ENCODE measurements around the gene HINT3. TPM values are rescaled to one million over a fixed set of nuclear protein-coding genes. Genes with fewer than 3 reads are reported as not detected.

Gene HINT3
- total RNA-seq, 4 donors from 2014 or later, result 19.8 to 27.8 (median 21.2) TPM

- H3K27me3 ChIP-seq, result no peaks in the 10 kb centered on the region
- no peak for TF ChIP-seq EP300 (IDR thresholded peaks at IDR 0.05)
- no peak for TF ChIP-seq POLR2A (IDR thresholded peaks at IDR 0.05)
- TF ChIP-seq CTCF (IDR thresholded peaks at IDR 0.05), result no peak
- H3K4me1 ChIP-seq, result no peaks in the 10 kb centered on the region
- DNase-seq (ENCODE audit: low spot score in 2 of 2), result no peak
- WGBS, 2 donors, result 93 to 96% methylated on average over 8 of the region's 8 CpGs
- peaks cover 0 to 62% (median 0%) of the 10 kb centered on the region in 3 donors for H3K36me3 ChIP-seq
- H3K27ac ChIP-seq, result no peak overlapping the region
- no peak overlapping the region for H3K4me3 ChIP-seq
- no peaks in the 10 kb centered on the region for H3K9me3 ChIP-seq
Measured at GRCh38 chr6:126002755-126003679, 46.4 kb downstream of the HINT3 start.

GRCh38 chr6:126007800-126008199, 51.2 kb downstream of the HINT3 start:
- no peaks in the 10 kb centered on the region for H3K9me3 ChIP-seq
- no peaks in the 10 kb centered on the region for H3K4me1 ChIP-seq
- H3K4me3 ChIP-seq, result no peak overlapping the region
- H3K27me3 ChIP-seq, result no peaks in the 10 kb centered on the region
- H3K27ac ChIP-seq, result no peak overlapping the region
- TF ChIP-seq CTCF (IDR thresholded peaks at IDR 0.05) (no peak), POLR2A (IDR thresholded peaks at IDR 0.05) (no peak), EP300 (IDR thresholded peaks at IDR 0.05) (no peak)
- DNase-seq (ENCODE audit: low spot score in 2 of 2), result no peak
- peaks cover 0 to 67% (median 11%) of the 10 kb centered on the region in 3 donors for H3K36me3 ChIP-seq

GRCh38 chr6:126010040-126010439, 53.5 kb downstream of the HINT3 start:
- H3K27me3 ChIP-seq, result no peaks in the 10 kb centered on the region
- no peak for TF ChIP-seq POLR2A (IDR thresholded peaks at IDR 0.05)
- no peak for TF ChIP-seq CTCF (IDR thresholded peaks at IDR 0.05)
- no peak for TF ChIP-seq EP300 (IDR thresholded peaks at IDR 0.05)
- no peaks in the 10 kb centered on the region for H3K9me3 ChIP-seq
- H3K27ac ChIP-seq, result no peak overlapping the region
- H3K36me3 ChIP-seq, result peaks cover 2 to 68% (median 11%) of the 10 kb centered on the region in 3 donors
- 77 to 83% methylated on average over 4 of the region's 4 CpGs for WGBS, 2 donors
- no peak overlapping the region for H3K4me3 ChIP-seq
- no peaks in the 10 kb centered on the region for H3K4me1 ChIP-seq
- no peak for DNase-seq (ENCODE audit: low spot score in 2 of 2)

- TF ChIP-seq CTCF (IDR thresholded peaks at IDR 0.05) (no peak), EP300 (IDR thresholded peaks at IDR 0.05) (no peak), POLR2A (IDR thresholded peaks at IDR 0.05) (no peak)
- H3K4me3 ChIP-seq, result no peak overlapping the region
- peaks cover 0 to 7% (median 0%) of the 10 kb centered on the region in 4 donors for H3K4me1 ChIP-seq
- no peak for DNase-seq (ENCODE audit: low spot score in 2 of 2)
- 36 to 53% methylated on average over 1 of the region's 1 CpG for WGBS, 2 donors
- H3K27ac ChIP-seq, result peak overlapping the region in 1 of 4 donors; percentile 62
- H3K27me3 ChIP-seq, result no peaks in the 10 kb centered on the region
- peaks cover 2 to 77% (median 17%) of the 10 kb centered on the region in 3 donors for H3K36me3 ChIP-seq
- no peaks in the 10 kb centered on the region for H3K9me3 ChIP-seq
Measured at GRCh38 chr6:126015863-126016262, 59.3 kb downstream of the HINT3 start.

GRCh38 chr6:126016591-126016990, 60.0 kb downstream of the HINT3 start:
- Histone ChIP-seq H3K4me3 (no peak overlapping the region), H3K27ac (peak overlapping the region in 1 of 4 donors; percentile 62), H3K36me3 (peaks cover 2 to 77% (median 20%) of the 10 kb centered on the region in 3 donors), H3K4me1 (peaks cover 0 to 7% (median 0%) of the 10 kb centered on the region in 4 donors), H3K9me3 (no peaks in the 10 kb centered on the region), H3K27me3 (no peaks in the 10 kb centered on the region)
- no peak for DNase-seq (ENCODE audit: low spot score in 2 of 2)
- 50 to 57% methylated on average over 2 of the region's 2 CpGs for WGBS, 2 donors
- TF ChIP-seq POLR2A (IDR thresholded peaks at IDR 0.05) (no peak), CTCF (IDR thresholded peaks at IDR 0.05) (no peak), EP300 (IDR thresholded peaks at IDR 0.05) (no peak)
